K562 (cell line): ENCODE results near the gene CBX8. TPM values are rescaled to one million over a fixed set of nuclear protein-coding genes. Genes with fewer than 3 reads are reported as not detected.

Experiments
- DNMT1 ChIP-seq: fragments of 450-650 bp; IDR thresholded peaks from 2 replicates; pipeline ENCODE4 v1.6.1; 2016; ENCODE audit warnings: antibody characterized with exemption, mild to moderate bottlenecking
- NEUROD1 ChIP-seq: fragments of 150-350 bp; IDR thresholded peaks from 2 replicates; pipeline ENCODE4 v1.6.1; 2014; ENCODE audit warnings: borderline replicate concordance, low read length, low read depth; ENCODE audit not compliant: partially characterized antibody
- RBFOX2 ChIP-seq: fragments of 200-400 bp; formaldehyde crosslinking; IDR thresholded peaks from 2 replicates; pipeline ENCODE4 v1.6.1; 2017; ENCODE audit warnings: low read depth, mild to moderate bottlenecking, low read length, moderate library complexity
- SFPQ ChIP-seq: fragments of 200-400 bp; formaldehyde crosslinking; IDR thresholded peaks from 2 replicates; pipeline ENCODE4 v1.6.1; 2017; ENCODE audit warnings: mild to moderate bottlenecking, low read depth, low read length, moderate library complexity
- TAF1 ChIP-seq: IDR thresholded peaks from 2 replicates; pipeline ENCODE4 v1.6.1; 2011; ENCODE audit warnings: mild to moderate bottlenecking, low read length, moderate library complexity; ENCODE audit not compliant: insufficient read depth, control insufficient read depth, severe bottlenecking; ENCODE audit errors: extremely low read depth
- ZNF212 ChIP-seq: fragments of 450-650 bp; formaldehyde crosslinking; IDR thresholded peaks from 2 replicates; pipeline ENCODE4 v1.4.0; 2020; ENCODE audit warnings: mild to moderate bottlenecking
- ZNF318 ChIP-seq, 2 experiments: fragments of 450-650 bp; IDR thresholded peaks; 2 replicates each; pipeline ENCODE4 v1.6.1; 2016; ENCODE audit warnings: mild to moderate bottlenecking in 2 of 2, borderline replicate concordance in 1 of 2, low read depth in 1 of 2, moderate library complexity in 1 of 2
- polyA plus RNA-seq, 8 experiments: library from polyadenylated mRNA; depleted of rRNA in 4 of 8; stranded (reverse) in 5 of 8; unstranded in 3 of 8; fragments of >200 nt; fragmentation: Nextera tagmentation in 2 of 8; fragmentation: Illumina TruSeq in 1 of 8; extraction: Ambion mirVana in 2 of 8; extraction: Trizol in 1 of 8; gene quantifications; 2 replicates each; pipeline versions ENCODE4 v1.2.1 to v1.2.3, GENCODE V29; 2011 to 2014; ENCODE audit warnings: inconsistent platforms in 1 of 8, missing spikeins in 1 of 8
- total RNA-seq, 7 experiments: library from RNA; depleted of rRNA in 6 of 7; stranded (reverse); fragments of >200 nt in 6 of 7; fragmentation: Illumina TruSeq in 2 of 7; extraction: Trizol in 2 of 7; gene quantifications; 2 replicates each; pipeline versions ENCODE4 v1.2.1 to v1.2.3, GENCODE V29; 2011 to 2021; ENCODE audit warnings: low replicate concordance in 1 of 7
- TF ChIP-seq, protein P1 (sequence below), 3 experiments: fragments of 200-800 bp in 1 of 3; sonication (Bioruptor generic) in 1 of 3; sonication (generic) in 1 of 3; formaldehyde crosslinking in 1 of 3; IDR thresholded peaks; 2 replicates each; pipeline versions ENCODE4 v1.6.1 to v1.8.0; 2016 to 2022; ENCODE audit warnings: mild to moderate bottlenecking in 2 of 3, missing compliant biosample characterization in 2 of 3, missing genetic modification characterization in 2 of 3, missing genetic modification reagents in 1 of 3
- TF ChIP-seq, protein P2 (sequence below): IDR thresholded peaks from 3 replicates; pipeline ENCODE4 v1.6.1; 2011; ENCODE audit warnings: borderline replicate concordance, mild to moderate bottlenecking, moderate library complexity; ENCODE audit not compliant: insufficient read length; ENCODE audit errors: extremely low read depth

The CBX8 gene
- total and polyA plus RNA-seq, 9 of the 15 experiments (the other 6 are each of a cell fraction or from before 2014, with no cell fraction given) = 0.08 to 11.9 (median 2.6) TPM

GRCh38 chr17:79832218-79833109 lies 35.6 kb upstream of the CBX8 start (continued):
- TF ChIP-seq, protein P1, sequence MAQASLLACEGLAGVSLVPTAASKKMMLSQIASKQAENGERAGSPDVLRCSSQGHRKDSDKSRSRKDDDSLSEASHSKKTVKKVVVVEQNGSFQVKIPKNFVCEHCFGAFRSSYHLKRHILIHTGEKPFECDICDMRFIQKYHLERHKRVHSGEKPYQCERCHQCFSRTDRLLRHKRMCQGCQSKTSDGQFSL (CRISPR knock-in tag; IDR thresholded peaks at IDR 0.05) = peak; percentile 38; the same call in 1 of the 2 replicates
- TF ChIP-seq, protein P1 (tag; IDR thresholded peaks at IDR 0.05) = no peak; a peak in 2 of 4 replicates
- TF ChIP-seq, protein P2, sequence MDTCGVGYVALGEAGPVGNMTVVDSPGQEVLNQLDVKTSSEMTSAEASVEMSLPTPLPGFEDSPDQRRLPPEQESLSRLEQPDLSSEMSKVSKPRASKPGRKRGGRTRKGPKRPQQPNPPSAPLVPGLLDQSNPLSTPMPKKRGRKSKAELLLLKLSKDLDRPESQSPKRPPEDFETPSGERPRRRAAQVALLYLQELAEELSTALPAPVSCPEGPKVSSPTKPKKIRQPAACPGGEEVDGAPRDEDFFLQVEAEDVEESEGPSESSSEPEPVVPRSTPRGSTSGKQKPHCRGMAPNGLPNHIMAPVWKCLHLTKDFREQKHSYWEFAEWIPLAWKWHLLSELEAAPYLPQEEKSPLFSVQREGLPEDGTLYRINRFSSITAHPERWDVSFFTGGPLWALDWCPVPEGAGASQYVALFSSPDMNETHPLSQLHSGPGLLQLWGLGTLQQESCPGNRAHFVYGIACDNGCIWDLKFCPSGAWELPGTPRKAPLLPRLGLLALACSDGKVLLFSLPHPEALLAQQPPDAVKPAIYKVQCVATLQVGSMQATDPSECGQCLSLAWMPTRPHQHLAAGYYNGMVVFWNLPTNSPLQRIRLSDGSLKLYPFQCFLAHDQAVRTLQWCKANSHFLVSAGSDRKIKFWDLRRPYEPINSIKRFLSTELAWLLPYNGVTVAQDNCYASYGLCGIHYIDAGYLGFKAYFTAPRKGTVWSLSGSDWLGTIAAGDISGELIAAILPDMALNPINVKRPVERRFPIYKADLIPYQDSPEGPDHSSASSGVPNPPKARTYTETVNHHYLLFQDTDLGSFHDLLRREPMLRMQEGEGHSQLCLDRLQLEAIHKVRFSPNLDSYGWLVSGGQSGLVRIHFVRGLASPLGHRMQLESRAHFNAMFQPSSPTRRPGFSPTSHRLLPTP = no peak
- peak; percentile 89 for TF ChIP-seq RBFOX2
- no peak for TF ChIP-seq ZNF318 (IDR thresholded peaks at IDR 0.05; ENCODE audit: borderline replicate concordance in 1 of 2, low read depth in 1 of 2)
- no peak for TF ChIP-seq SFPQ
- peak; percentile 20 for TF ChIP-seq TAF1
- TF ChIP-seq NEUROD1 = no peak
- TF ChIP-seq ZNF212 (CRISPR knock-in tag) = no peak
- no peak for TF ChIP-seq DNMT1
